GM19193 (cell line): ENCODE data around the gene AFF1.

Source experiments
- POLR2A ChIP-seq: IDR thresholded peaks from 4 replicates; pipeline ENCODE4 v1.6.1; 2011; ENCODE audit not compliant: insufficient read depth, insufficient read length; ENCODE audit errors: extremely low read depth

Gene AFF1

DNA sequence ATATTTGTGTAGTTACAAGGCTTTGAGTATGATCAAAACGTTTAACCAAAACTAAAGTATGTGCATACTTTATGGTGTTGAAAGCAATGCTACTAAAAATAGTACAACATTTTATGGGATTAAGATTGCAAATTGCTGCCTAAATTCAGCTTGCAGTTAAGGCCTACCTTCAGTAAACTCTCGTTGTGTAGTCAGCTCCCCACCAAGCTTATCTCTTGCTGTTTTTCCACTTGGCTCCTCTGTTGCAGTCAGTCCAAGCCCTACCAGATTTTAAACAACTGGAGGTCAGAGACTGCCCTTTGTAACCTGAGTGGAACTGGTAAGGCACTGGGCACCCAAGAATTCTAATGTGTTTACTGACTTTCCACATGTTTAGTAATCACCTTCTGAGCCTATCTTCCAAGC is 25.7 kb downstream of the AFF1 start:
- no peak for TF ChIP-seq POLR2A

- no peak for TF ChIP-seq POLR2A
Observed at GRCh38 chr4:86961116-86961515, 26.3 kb downstream of the AFF1 start.

- TF ChIP-seq POLR2A, result peak; percentile 32
Observed at GRCh38 chr4:86961605-86962295, 26.9 kb downstream of the AFF1 start.

- TF ChIP-seq POLR2A, result no peak
Observed at GRCh38 chr4:86963697-86964096, 28.9 kb downstream of the AFF1 start.

DNA sequence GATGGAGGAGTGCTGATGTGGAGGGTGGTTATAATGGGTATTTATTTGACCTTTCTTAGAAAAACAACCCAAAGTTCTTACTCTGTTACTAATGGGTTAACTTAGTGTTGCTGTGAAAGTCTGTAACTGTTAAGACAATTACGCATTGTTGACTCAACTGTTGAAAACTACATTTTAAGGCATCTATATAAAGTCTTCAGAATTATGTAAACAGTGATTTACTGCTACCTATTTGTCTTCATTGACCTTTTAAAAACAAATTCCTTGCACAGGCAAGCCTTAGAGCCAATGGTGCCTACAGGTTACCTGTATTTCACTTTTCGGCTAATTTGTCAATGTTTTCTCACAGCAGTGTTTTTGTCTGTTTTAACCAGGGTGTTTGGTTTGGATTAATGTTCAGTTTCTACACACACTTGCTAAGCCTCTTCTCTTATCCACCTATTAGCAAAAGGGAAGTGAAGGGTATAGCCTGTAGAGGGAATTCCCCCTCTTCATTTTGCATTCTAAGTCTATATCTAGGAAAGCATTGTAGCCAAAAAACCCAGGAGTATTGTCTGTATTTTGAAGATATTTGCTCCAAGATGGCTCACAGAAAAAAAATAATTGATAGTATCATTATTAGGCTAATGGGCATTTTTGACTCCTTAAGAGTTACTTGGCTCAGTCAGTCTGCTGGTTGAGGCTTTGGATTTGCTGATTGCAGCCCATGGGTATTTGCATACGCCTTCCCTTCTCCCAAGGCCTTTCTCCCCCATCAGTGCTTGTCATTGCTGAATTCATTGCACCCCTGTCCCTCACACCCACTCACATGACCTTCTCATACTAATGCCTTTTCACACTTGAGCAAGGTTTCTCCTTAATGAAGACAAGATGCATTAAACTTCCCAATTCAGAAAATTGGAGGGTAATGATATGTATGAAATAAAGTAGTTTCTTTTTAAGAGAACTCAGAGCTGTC is 30.5 kb downstream of the AFF1 start:
- no peak for TF ChIP-seq POLR2A

GRCh38 chr4:86967073-86967472 is 32.3 kb downstream of the AFF1 start:
- no peak for TF ChIP-seq POLR2A

GRCh38 chr4:86967798-86968197 is 33.0 kb downstream of the AFF1 start:
- no peak for TF ChIP-seq POLR2A

- no peak for TF ChIP-seq POLR2A
Observed at GRCh38 chr4:86968547-86968946, 33.7 kb downstream of the AFF1 start.

- TF ChIP-seq POLR2A, result no peak
Observed at GRCh38 chr4:86970447-86971354, 35.9 kb downstream of the AFF1 start.

DNA sequence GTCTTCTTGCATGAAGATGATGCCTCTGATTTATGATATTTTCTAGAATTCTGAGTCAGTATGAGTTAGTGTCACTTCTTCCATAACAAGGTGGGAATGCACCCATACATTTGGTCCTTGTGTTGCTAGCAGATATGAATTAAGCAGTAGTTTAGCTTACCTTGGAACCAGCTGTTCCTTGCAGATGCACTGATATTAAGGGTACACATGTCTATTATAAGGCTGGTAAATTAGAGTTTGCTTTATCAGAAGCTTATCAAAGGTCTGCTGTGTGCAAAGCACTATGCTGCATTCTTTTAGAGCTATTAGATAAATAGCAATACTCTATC is 36.5 kb downstream of the AFF1 start:
- no peak for TF ChIP-seq POLR2A

DNA sequence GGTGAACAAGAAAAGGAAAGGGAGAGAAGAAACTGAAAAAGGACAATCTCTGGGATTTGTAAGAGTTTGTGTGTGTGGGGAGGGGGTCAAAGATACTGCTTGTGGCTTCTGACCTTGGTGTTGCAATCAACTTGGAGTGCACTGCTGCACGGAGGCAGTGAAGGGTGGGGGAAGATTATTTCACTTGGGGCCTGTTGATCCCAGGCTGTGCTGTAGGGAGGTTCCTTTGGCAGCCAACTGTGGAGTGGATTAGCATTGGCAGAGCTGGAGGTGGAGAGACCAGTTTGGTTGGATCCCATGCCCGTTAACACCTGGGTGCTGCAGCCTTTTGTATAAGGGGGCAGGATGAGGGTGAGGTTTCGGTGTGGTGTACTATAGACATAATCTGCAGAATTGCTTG is 38.2 kb downstream of the AFF1 start:
- no peak for TF ChIP-seq POLR2A

- no peak for TF ChIP-seq POLR2A
Observed at GRCh38 chr4:86973668-86974067, 38.9 kb downstream of the AFF1 start.

DNA sequence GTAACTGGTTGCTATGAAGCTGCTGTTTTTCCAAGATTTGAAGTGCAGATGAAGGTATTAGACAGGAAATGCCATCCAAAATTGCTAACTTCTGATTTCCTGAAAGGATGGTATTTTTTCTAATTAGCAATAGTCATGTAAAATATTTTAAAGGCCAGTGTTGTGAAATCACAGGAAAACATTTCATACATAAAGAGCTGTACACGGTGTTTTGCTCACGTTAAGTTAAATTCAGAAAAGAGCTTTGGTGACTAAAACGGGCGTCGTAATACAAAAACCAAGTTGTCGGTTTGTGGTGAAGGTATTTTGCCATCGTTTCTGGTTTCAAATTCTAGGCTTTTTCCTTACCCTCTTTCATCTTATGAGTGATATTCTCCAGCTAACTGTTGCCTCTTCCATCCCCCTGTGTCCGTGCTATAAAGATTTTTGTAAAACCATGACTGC is 39.8 kb downstream of the AFF1 start:
- TF ChIP-seq POLR2A, result no peak

DNA sequence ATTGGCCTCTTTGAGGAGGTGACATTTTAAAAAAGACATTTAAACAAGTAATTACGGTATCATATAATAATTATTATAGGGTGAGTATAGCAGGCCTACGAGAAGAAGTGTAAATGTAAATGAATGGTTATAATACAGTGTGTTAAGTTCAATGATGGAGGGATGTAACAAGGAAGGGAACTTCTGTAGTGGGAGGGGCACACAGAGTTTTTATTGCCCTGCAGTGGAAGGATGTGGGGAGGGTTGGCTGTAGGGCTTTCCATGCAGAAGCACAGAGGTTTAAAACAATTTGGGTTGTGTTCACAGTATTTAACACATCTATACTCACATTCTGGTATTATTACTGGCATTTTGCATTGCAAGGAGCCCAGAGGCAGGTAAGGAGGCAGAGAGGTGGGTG is 41.1 kb downstream of the AFF1 start:
- TF ChIP-seq POLR2A, result no peak
